Measurements from ENCODE around the gene POLR3C. TPM values are rescaled to one million over a fixed set of nuclear protein-coding genes. Genes with fewer than 3 reads are reported as not detected.

POLR3C gene
- total and polyA plus RNA-seq, 2 of the 13 experiments (the other 11 are each of a cell fraction or from before 2014, with no cell fraction given): 15.5 to 24.3 TPM

- TF ChIP-seq, protein P1, sequence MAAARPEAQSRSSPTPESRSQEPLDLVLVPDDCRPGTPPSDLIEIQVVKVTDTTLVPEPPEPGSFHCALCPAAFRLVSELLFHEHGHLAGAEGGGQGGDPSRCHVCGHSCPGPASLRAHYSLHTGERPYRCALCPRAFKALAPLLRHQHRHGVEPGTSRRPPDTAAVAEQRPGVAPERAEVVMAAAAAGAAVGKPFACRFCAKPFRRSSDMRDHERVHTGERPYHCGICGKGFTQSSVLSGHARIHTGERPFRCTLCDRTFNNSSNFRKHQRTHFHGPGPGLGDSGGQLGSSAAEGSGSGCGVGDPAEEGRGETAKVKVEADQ (CRISPR knock-in tag; IDR thresholded peaks at IDR 0.05; ENCODE audit: borderline replicate concordance): no peak
- TF ChIP-seq, protein P2, sequence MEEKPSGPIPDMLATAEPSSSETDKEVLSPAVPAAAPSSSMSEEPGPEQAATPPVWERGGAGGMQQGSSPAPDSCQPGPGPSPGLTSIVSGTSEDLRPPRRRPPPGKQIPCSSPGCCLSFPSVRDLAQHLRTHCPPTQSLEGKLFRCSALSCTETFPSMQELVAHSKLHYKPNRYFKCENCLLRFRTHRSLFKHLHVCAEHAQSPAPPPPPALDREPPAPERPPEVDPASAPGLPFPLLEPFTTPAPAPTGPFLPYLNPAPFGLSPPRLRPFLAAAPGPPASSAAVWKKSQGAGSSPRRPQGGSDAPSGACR (CRISPR knock-in tag; IDR thresholded peaks at IDR 0.05): no peak
- TF ChIP-seq HIVEP1 (CRISPR knock-in tag; IDR thresholded peaks at IDR 0.05): no peak
Measured at GRCh38 chr1:145786271-145786670, 37.7 kb upstream of the POLR3C start (continued).

DNA sequence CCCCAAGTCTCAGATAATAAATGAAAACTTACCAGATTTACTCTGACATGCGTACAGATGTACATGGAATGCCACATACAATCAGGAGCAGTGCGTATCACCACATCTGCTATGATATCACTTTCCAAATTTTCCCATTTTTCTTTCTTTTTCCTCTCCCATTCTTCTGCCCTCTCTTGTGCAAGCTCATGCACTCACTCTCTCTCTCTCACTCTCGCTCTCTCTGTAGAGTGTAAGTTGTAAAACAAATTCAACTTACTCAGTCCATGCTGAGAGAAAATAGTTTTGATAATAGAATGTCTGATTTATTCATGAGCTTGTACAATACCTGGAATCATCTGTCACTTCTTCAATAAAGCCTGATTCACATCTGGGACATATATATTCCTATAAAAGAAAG lies 35.4 kb upstream of the POLR3C start:
- CTCF ChIA-PET (ENCODE audit: low intra/inter-chr PET ratio, low total read pairs): no interaction called here
- POLR2A ChIA-PET: interaction anchor here (1.2 kb wide), 1 partner anchor 35 kb away, joined by 4 read pairs; the partner anchor contains the start of genes POLR3C and RNF115
- DNase-seq (ENCODE audit: low spot score) (no peak), ATAC-seq (no peak), FAIRE-seq (no peak)
- WGBS (ENCODE audit: low lambda C conversion rate): 97% methylated on average over 3 of the region's 3 CpGs
- H4K20me1 ChIP-seq (ENCODE audit: insufficient read depth, low read length): no peaks in the 10 kb centered on the region
- no TSS peak for BruUV-seq (replicated peaks)
- H3K79me2 ChIP-seq (ENCODE audit: insufficient read depth, low read length): no peaks in the 10 kb centered on the region
- no peaks in the 10 kb centered on the region for H3K9me3 ChIP-seq (ENCODE audit: low read length)
- no peak overlapping the region for H3K4me3 ChIP-seq (replicated peaks in 1 of 3; ENCODE audit: insufficient read depth in 1 of 3, low read depth in 2 of 3, low read length in 3 of 3)
- H3K4me2 ChIP-seq (ENCODE audit: low read depth, low read length): no peak overlapping the region
- in situ Hi-C loops (cut with HindIII; ENCODE audit: extremely low pct_ligation_motif_present, low pct_unique_long_range_greater_than_20kb) (no loop called here), intact Hi-C loops (cut with micrococcal nuclease; ENCODE audit: unreplicated experiment) (no loop called here)
- no peak overlapping the region for H3K27ac ChIP-seq (ENCODE audit: extremely low read length, insufficient read depth, low read length)
- H3K36me3 ChIP-seq (replicated peaks in 1 of 2; ENCODE audit: control insufficient read depth in 1 of 2, insufficient read depth in 2 of 2, low read length in 2 of 2): peaks cover 2 to 6% of the 10 kb centered on the region in 2 experiments; a peak in 3 of 5 replicates
- H3K4me1 ChIP-seq (ENCODE audit: insufficient read depth, low read length): peaks cover 13% of the 10 kb centered on the region
- no peaks in the 10 kb centered on the region for H3K27me3 ChIP-seq (ENCODE audit: control insufficient read depth in 1 of 2, insufficient read depth in 2 of 2, low read length in 2 of 2)
- H3K9ac ChIP-seq (ENCODE audit: insufficient read depth, low read depth, low read length): no peak overlapping the region
- no peak overlapping the region for H2AFZ ChIP-seq (ENCODE audit: low read length)
- no peak for TF ChIP-seq ZNF616 (CRISPR knock-in tag; IDR thresholded peaks at IDR 0.05; ENCODE audit: low read depth)
- no peak for TF ChIP-seq ZNF780A (CRISPR knock-in tag; IDR thresholded peaks at IDR 0.05)
- TF ChIP-seq ZNF775 (CRISPR knock-in tag; IDR thresholded peaks at IDR 0.05; ENCODE audit: borderline replicate concordance): no peak
- TF ChIP-seq, protein P3, sequence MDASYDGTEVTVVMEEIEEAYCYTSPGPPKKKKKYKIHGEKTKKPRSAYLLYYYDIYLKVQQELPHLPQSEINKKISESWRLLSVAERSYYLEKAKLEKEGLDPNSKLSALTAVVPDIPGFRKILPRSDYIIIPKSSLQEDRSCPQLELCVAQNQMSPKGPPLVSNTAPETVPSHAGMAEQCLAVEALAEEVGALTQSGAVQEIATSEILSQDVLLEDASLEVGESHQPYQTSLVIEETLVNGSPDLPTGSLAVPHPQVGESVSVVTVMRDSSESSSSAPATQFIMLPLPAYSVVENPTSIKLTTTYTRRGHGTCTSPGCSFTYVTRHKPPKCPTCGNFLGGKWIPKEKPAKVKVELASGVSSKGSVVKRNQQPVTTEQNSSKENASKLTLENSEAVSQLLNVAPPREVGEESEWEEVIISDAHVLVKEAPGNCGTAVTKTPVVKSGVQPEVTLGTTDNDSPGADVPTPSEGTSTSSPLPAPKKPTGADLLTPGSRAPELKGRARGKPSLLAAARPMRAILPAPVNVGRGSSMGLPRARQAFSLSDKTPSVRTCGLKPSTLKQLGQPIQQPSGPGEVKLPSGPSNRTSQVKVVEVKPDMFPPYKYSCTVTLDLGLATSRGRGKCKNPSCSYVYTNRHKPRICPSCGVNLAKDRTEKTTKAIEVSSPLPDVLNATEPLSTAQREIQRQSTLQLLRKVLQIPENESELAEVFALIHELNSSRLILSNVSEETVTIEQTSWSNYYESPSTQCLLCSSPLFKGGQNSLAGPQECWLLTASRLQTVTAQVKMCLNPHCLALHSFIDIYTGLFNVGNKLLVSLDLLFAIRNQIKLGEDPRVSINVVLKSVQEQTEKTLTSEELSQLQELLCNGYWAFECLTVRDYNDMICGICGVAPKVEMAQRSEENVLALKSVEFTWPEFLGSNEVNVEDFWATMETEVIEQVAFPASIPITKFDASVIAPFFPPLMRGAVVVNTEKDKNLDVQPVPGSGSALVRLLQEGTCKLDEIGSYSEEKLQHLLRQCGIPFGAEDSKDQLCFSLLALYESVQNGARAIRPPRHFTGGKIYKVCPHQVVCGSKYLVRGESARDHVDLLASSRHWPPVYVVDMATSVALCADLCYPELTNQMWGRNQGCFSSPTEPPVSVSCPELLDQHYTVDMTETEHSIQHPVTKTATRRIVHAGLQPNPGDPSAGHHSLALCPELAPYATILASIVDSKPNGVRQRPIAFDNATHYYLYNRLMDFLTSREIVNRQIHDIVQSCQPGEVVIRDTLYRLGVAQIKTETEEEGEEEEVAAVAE (CRISPR knock-in tag; IDR thresholded peaks at IDR 0.05; ENCODE audit: borderline replicate concordance): no peak
- TF ChIP-seq STAT5B (CRISPR knock-in tag; IDR thresholded peaks at IDR 0.05): no peak
- TF ChIP-seq HDAC6 (IDR thresholded peaks at IDR 0.05; ENCODE audit: low read depth, low read length): no peak
- TF ChIP-seq, protein P4, sequence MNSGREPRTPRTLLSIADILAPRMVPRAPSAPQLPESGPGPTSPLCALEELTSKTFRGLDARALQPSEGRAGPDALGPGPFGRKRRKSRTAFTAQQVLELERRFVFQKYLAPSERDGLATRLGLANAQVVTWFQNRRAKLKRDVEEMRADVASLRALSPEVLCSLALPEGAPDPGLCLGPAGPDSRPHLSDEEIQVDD (CRISPR knock-in tag; IDR thresholded peaks at IDR 0.05; ENCODE audit: borderline replicate concordance): no peak
